ENCODE results near the gene CDX1. TPM values are rescaled to one million over a fixed set of nuclear protein-coding genes. Genes with fewer than 3 reads are reported as not detected.

The CDX1 gene
- total and polyA plus RNA-seq, 2 of the 8 experiments (the other 6 are each of a cell fraction or from before 2014, with no cell fraction given): not detected

DNA sequence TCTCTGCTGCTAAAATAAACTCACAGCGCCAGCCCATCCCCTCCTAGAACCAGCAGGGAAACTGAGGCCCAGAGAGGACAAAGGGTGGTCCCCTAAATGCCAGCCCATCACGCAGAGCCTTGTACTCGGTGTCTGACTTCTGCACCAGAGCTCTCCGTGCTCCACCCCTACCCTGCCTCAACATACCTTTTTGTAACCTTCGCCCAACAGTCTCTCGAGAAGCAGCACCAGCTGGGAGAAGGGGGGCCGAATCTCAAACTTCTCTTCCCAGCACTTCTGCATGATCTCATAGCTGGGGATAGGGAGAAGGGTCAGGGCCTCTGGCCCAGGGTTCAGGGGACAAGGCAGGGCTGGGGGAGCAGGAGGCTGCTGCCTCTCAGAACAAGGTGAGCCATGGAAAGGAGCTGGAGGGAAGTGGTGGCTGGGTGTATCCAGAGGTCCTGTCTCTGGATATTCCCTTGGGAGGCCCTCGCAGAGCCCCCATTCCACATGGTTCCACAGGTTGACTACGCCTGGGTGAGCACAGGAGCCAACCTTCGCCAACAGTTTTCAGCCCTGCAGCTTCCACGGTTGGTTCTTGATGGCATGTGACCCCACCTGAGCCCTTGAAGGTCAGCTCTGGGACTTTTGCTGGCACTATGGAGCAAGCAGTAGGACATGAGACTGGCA is 47.9 kb upstream of the CDX1 start:
- Histone ChIP-seq H3K18ac (ENCODE audit: extremely low read depth, low read length) (no peak overlapping the region), H3K23me2 (ENCODE audit: low read depth, low read length) (no peaks in the 10 kb centered on the region), H3K4ac (replicated peaks; ENCODE audit: insufficient read length, low read depth, low read length) (no peak overlapping the region), H2BK15ac (ENCODE audit: low read length) (no peak overlapping the region), H3K56ac (replicated peaks; ENCODE audit: insufficient read length, low read depth, low read length) (no peak overlapping the region), H3K4me3 (ENCODE audit: extremely low read depth in 1 of 4, insufficient read depth in 2 of 4, low read depth in 3 of 4, low read length in 4 of 4) (no peak overlapping the region), H2BK120ac (replicated peaks; ENCODE audit: low read depth, low read length) (no peak overlapping the region), H3K14ac (ENCODE audit: insufficient read length) (no peak overlapping the region), H2AK5ac (ENCODE audit: low read depth, low read length) (no peak overlapping the region), H3K4me2 (ENCODE audit: insufficient read depth in 1 of 2, low read depth in 2 of 2, low read length in 2 of 2) (no peak overlapping the region), H4K91ac (replicated peaks; ENCODE audit: insufficient read length, low read length) (no peak overlapping the region), H4K5ac (ENCODE audit: insufficient read length, low read depth, low read length) (no peak overlapping the region), H4K8ac (ENCODE audit: extremely low read depth, insufficient read depth, low read length) (no peak overlapping the region), H3K23ac (ENCODE audit: insufficient read length) (no peak overlapping the region), H2BK12ac (ENCODE audit: low read depth, low read length) (no peak overlapping the region), H3K9ac (replicated peaks in 1 of 4; ENCODE audit: extremely low read depth in 1 of 4, low read depth in 3 of 4, low read length in 3 of 4) (no peak overlapping the region), H3K27ac (ENCODE audit: low read depth, low read length) (no peak overlapping the region), H3K79me1 (ENCODE audit: low read depth, low read length) (no peaks in the 10 kb centered on the region), H3K27me3 (replicated peaks in 1 of 4; ENCODE audit: control insufficient read depth in 3 of 4, extremely low read depth in 1 of 4, insufficient read depth in 3 of 4, low read length in 3 of 4) (no peaks in the 10 kb centered on the region), H3K36me3 (ENCODE audit: control insufficient read depth in 2 of 4, insufficient read depth in 4 of 4, low read length in 3 of 4) (no peaks in the 10 kb centered on the region), H3K4me1 (replicated peaks in 1 of 4; ENCODE audit: control insufficient read depth in 3 of 4, insufficient read depth in 4 of 4, low read length in 3 of 4) (peaks cover 0 to 6% (median 2%) of the 10 kb centered on the region in 4 experiments; a peak in 3 of 7 replicates), H3K79me2 (ENCODE audit: control insufficient read depth in 1 of 2, insufficient read depth in 2 of 2, low read length in 2 of 2) (no peaks in the 10 kb centered on the region), H3K9me3 (ENCODE audit: insufficient read depth in 2 of 2, low read depth in 1 of 2, low read length in 1 of 2) (no peaks in the 10 kb centered on the region), H2BK5ac (ENCODE audit: low read depth, low read length) (no peak overlapping the region), H2BK20ac (ENCODE audit: low read length) (no peak overlapping the region), H4K20me1 (replicated peaks in 1 of 2; ENCODE audit: control insufficient read depth in 1 of 2, insufficient read depth in 2 of 2, low read length in 2 of 2) (peaks cover 0 to 3% of the 10 kb centered on the region in 2 experiments), H2AFZ (ENCODE audit: low read length) (no peak overlapping the region)
- ChIA-PET CTCF (ENCODE audit: partially characterized antibody) (interaction anchor here (0.6 to 16.9 kb wide), 18 partner anchors 9 to 434 kb away, joined by 3 to 188 read pairs (median 4); partner anchors contain the start of gene PDGFRB), POLR2A (ENCODE audit: partially characterized antibody) (interaction anchor here (1.3 kb wide), 1 partner anchor 185 kb away, joined by 3 read pairs; no protein-coding TSS in a partner anchor)
- DNase-seq (ENCODE audit: low read depth in 1 of 2, low spot score in 2 of 2) (no peak), FAIRE-seq (no peak)
- WGBS, 2 experiments (ENCODE audit: extremely low coverage in 1 of 2, insufficient coverage in 1 of 2, insufficient read length in 1 of 2, insufficient replicate concordance in 2 of 2, low coverage in 1 of 2, low lambda C conversion rate in 2 of 2, missing lambda C conversion rate in 1 of 2): 80% methylated on average over 11 of the region's 11 CpGs; no CpG with 5 or more reads in 1 of the 2 experiments
- TF ChIP-seq GABPA (IDR thresholded peaks at IDR 0.05; ENCODE audit: borderline replicate concordance, insufficient read depth, low read length) (no peak), SRF (IDR thresholded peaks at IDR 0.05; ENCODE audit: low read depth, low read length) (no peak), YY1 (IDR thresholded peaks at IDR 0.05; ENCODE audit: low read depth, low read length) (no peak), BRCA1 (IDR thresholded peaks at IDR 0.05; ENCODE audit: low read depth, low read length) (no peak), EZH2 (IDR thresholded peaks at IDR 0.05; ENCODE audit: low read depth, low read length, severe bottlenecking) (no peak), KDM4A (IDR thresholded peaks at IDR 0.05; ENCODE audit: low read depth, low read length, severe bottlenecking) (no peak), JUN (IDR thresholded peaks at IDR 0.05; ENCODE audit: low read depth, low read length) (no peak), SP1 (IDR thresholded peaks at IDR 0.05; ENCODE audit: low read depth, low read length) (no peak), SIN3A (conservative IDR thresholded peaks at IDR 0.05 in 1 of 2, IDR thresholded peaks at IDR 0.05 in 1 of 2; ENCODE audit: low read depth in 1 of 2, low read length in 2 of 2) (no peak)
- TF ChIP-seq, protein P1, sequence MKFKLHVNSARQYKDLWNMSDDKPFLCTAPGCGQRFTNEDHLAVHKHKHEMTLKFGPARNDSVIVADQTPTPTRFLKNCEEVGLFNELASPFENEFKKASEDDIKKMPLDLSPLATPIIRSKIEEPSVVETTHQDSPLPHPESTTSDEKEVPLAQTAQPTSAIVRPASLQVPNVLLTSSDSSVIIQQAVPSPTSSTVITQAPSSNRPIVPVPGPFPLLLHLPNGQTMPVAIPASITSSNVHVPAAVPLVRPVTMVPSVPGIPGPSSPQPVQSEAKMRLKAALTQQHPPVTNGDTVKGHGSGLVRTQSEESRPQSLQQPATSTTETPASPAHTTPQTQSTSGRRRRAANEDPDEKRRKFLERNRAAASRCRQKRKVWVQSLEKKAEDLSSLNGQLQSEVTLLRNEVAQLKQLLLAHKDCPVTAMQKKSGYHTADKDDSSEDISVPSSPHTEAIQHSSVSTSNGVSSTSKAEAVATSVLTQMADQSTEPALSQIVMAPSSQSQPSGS (IDR thresholded peaks at IDR 0.05; ENCODE audit: low read length): no peak

Measured in H1 (cell line).